Heart left ventricle (tissue), 16 donors: ENCODE results near the gene BTN2A1. TPM values are rescaled to one million over a fixed set of nuclear protein-coding genes. Genes with fewer than 3 reads are reported as not detected.

Experiments used
- ATAC-seq, 4 donors: fragments of 200-7000 bp; cut with Tn5 transposase; one replicate each; pipeline ENCODE4 v1.9.1; 2020 to 2022; ENCODE audit warnings: moderate library complexity in 4 of 4, mild to moderate bottlenecking in 3 of 4, moderate number of reproducible peaks in 1 of 4
- DNase-seq, 5 donors: peaks; one replicate each; pipeline ENCODE4 v3.0.0-alpha.2; 2020
- H3K27ac ChIP-seq, 12 donors: fragments of 200-600 bp; sonication (generic) in 4 of 12; one replicate each; pipeline versions ENCODE4 v1.5.0 to v1.8.0; 2016 to 2022; ENCODE audit warnings: mild to moderate bottlenecking in 2 of 12
- H3K27me3 ChIP-seq, 9 donors: fragments of 200-600 bp; sonication (generic) in 2 of 9; one replicate each; pipeline versions ENCODE4 v1.5.1 to v1.8.0; 2016 to 2022; ENCODE audit warnings: mild to moderate bottlenecking in 3 of 9
- H3K36me3 ChIP-seq, 9 donors: fragments of 200-600 bp; sonication (generic) in 2 of 9; one replicate each; pipeline versions ENCODE4 v1.5.0 to v1.8.0; 2018 to 2022; ENCODE audit warnings: mild to moderate bottlenecking in 2 of 9
- H3K4me1 ChIP-seq, 12 donors: fragments of 200-600 bp; sonication (generic) in 4 of 12; one replicate each; pipeline versions ENCODE4 v1.5.0 to v1.8.0; 2016 to 2022; ENCODE audit warnings: mild to moderate bottlenecking in 3 of 12
- H3K4me3 ChIP-seq, 12 donors: fragments of 200-600 bp; sonication (generic) in 4 of 12; one replicate each; pipeline versions ENCODE4 v1.5.0 to v1.8.0; 2017 to 2022; ENCODE audit warnings: mild to moderate bottlenecking in 9 of 12, moderate library complexity in 4 of 12
- H3K9me3 ChIP-seq, 12 donors: fragments of 200-600 bp; sonication (generic) in 4 of 12; one replicate each; pipeline versions ENCODE4 v1.5.0 to v1.8.0; 2016 to 2022; ENCODE audit warnings: mild to moderate bottlenecking in 1 of 12
- POLR2A ChIP-seq, 2 donors: fragments of 450-650 bp; IDR thresholded peaks; one replicate each; pipeline ENCODE4 v1.6.1; 2017; ENCODE audit warnings: antibody characterized with exemption in 2 of 2, mild to moderate bottlenecking in 2 of 2, moderate library complexity in 2 of 2
- WGBS, 4 donors: extraction: QIAGEN DNeasy Blood & Tissue Kit in 2 of 4; methylation state at CpG; one replicate each; pipeline versions ENCODE4 v1.1.5 to v1.1.7; 2013 to 2018; 5-methylcytosine and 5-hydroxymethylcytosine counted together
- intact Hi-C, 10 donors: fragments of 100-400 bp; cut with DNase I; formaldehyde crosslinking; loops; one replicate each; pipeline versions ENCODE4 v1.11.1 to v1.14.2; 2022
- polyA plus RNA-seq, 2 donors: library from polyadenylated mRNA; stranded (reverse); fragments of 200-250 nt; gene quantifications; one replicate each; pipeline ENCODE4 v1.2.3, GENCODE V29; 2013
- total RNA-seq, 9 donors: library from RNA; depleted of rRNA in 2 of 9; stranded (reverse); fragments of >200 nt in 2 of 9; fragmentation: NEBNext Ultra II Directional in 3 of 9; extraction: Animal tissue kit (Norgen Biotek cat#: 25700) in 3 of 9; gene quantifications; one replicate each; pipeline versions ENCODE4 v1.1.0 to v1.2.4, GENCODE V29; 2016 to 2023
- TF ChIP-seq, protein P1 (sequence below), 12 donors: fragments of 200-600 bp; sonication (generic) in 4 of 12; IDR thresholded peaks; one replicate each; pipeline versions ENCODE4 v1.5.0 to v1.8.0; 2018 to 2022; ENCODE audit warnings: antibody characterized with exemption in 12 of 12, mild to moderate bottlenecking in 5 of 12
- donor health status: ischemic (EF 13 %, LVEDD 7.1; RV severe dilation, severe dysfunction).
- donor health status: healthy with polysubstance abuse.
- donor health status: DM: no; HTN: yes; CAD: no.
- donor health status: DM: no; HTN: no; CAD: no.
- donor health status: ischemic (EF 25% LVEDD 6.9; RV normal size, moderate dysfunction).
- donor health status: ischemic (EF 25% LVEDD 5.7; RV mildly dilated, moderate dysfunction).
- donor health status: healthy.
- donor health status: DM: yes; HTN: yes; CAD: no.
- donor health status: ischemic (EF 35%, LVEDD 5.7; RV mildly dilated, moderate dysfunction).
- donor health status: nonischemic (EF 11% LVEDD 7.7; RV severe dilation, severe dysfunction).
- donor health status: DM: yes; HTN: yes; CAD: no.
- donor health status: PGD.
- donor health status: ischemic (EF 29% LVEDD 5.4; RV normal size, mild dysfunction).
- donor health status: nonischemic (EF 23%, LVEDD 6.1; RV moderate dilation, normal function).

The BTN2A1 gene
- total and polyA plus RNA-seq, 11 donors: 6.6 to 26.7 (median 14.8) TPM

DNA sequence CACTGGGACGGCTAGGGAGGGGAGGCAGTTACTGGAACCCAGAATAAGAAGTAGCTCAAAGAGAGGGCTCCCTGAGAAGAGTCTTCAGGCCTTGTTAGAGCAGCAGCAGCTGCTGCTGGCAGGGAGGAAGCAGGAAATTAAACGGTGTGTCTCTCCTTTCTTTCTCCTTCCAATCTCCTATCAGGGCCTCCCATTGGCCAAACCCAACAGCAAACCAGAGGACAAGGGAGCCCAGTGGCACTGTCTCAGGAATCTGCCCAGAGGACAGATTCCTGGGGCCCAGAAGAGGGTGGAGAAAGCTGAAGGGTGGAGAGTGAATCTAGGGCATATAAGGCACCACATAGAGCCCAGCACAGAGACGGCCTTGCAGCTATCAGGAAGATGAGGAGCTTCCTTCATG is 45.5 kb upstream of the BTN2A1 start:
- TF ChIP-seq POLR2A (IDR thresholded peaks at IDR 0.05): no peak
- TF ChIP-seq, protein P1, sequence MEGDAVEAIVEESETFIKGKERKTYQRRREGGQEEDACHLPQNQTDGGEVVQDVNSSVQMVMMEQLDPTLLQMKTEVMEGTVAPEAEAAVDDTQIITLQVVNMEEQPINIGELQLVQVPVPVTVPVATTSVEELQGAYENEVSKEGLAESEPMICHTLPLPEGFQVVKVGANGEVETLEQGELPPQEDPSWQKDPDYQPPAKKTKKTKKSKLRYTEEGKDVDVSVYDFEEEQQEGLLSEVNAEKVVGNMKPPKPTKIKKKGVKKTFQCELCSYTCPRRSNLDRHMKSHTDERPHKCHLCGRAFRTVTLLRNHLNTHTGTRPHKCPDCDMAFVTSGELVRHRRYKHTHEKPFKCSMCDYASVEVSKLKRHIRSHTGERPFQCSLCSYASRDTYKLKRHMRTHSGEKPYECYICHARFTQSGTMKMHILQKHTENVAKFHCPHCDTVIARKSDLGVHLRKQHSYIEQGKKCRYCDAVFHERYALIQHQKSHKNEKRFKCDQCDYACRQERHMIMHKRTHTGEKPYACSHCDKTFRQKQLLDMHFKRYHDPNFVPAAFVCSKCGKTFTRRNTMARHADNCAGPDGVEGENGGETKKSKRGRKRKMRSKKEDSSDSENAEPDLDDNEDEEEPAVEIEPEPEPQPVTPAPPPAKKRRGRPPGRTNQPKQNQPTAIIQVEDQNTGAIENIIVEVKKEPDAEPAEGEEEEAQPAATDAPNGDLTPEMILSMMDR (IDR thresholded peaks at IDR 0.05): no peak
- Histone ChIP-seq H3K27ac (no peak overlapping the region), H3K4me1 (no peaks in the 10 kb centered on the region), H3K36me3 (peaks cover 0 to 69% (median 45%) of the 10 kb centered on the region in 9 donors), H3K9me3 (peaks cover 0 to 8% (median 0%) of the 10 kb centered on the region in 12 donors), H3K27me3 (no peaks in the 10 kb centered on the region), H3K4me3 (no peak overlapping the region)
- intact Hi-C loops: no loop called here
- DNase-seq (no peak), ATAC-seq (no peak)
- 62 to 74% (median 70%) methylated on average over 3 of the region's 3 CpGs for WGBS, 4 donors

- DNase-seq (no peak), ATAC-seq (peak in 2 of 4 donors; percentile 39 to 67)
- WGBS, 4 donors: 61 to 84% (median 77%) methylated on average over 4 of the region's 4 CpGs
- Histone ChIP-seq H3K4me3 (no peak overlapping the region), H3K36me3 (peaks cover 0 to 61% (median 38%) of the 10 kb centered on the region in 9 donors), H3K27me3 (no peaks in the 10 kb centered on the region), H3K9me3 (peaks cover 0 to 8% (median 0%) of the 10 kb centered on the region in 12 donors), H3K4me1 (no peaks in the 10 kb centered on the region), H3K27ac (no peak overlapping the region)
- no peak for TF ChIP-seq POLR2A (IDR thresholded peaks at IDR 0.05)
- TF ChIP-seq, protein P1 (IDR thresholded peaks at IDR 0.05): no peak
- intact Hi-C loops: no loop called here
Measured at GRCh38 chr6:26412954-26413353, 44.8 kb upstream of the BTN2A1 start.

- no peaks in the 10 kb centered on the region for H3K27me3 ChIP-seq
- no peak overlapping the region for H3K27ac ChIP-seq
- 89 to 94% (median 90%) methylated on average over 3 of the region's 3 CpGs for WGBS, 4 donors
- no peaks in the 10 kb centered on the region for H3K4me1 ChIP-seq
- peaks cover 0 to 48% (median 25%) of the 10 kb centered on the region in 9 donors for H3K36me3 ChIP-seq
- no peak overlapping the region for H3K4me3 ChIP-seq
- H3K9me3 ChIP-seq: peaks cover 0 to 8% (median 0%) of the 10 kb centered on the region in 12 donors
- no peak for DNase-seq
- no peak for ATAC-seq
- no peak for TF ChIP-seq POLR2A (IDR thresholded peaks at IDR 0.05)
- TF ChIP-seq, protein P1 (IDR thresholded peaks at IDR 0.05): no peak
- intact Hi-C loops: no loop called here
Measured at GRCh38 chr6:26414281-26414680, 43.5 kb upstream of the BTN2A1 start.

DNA sequence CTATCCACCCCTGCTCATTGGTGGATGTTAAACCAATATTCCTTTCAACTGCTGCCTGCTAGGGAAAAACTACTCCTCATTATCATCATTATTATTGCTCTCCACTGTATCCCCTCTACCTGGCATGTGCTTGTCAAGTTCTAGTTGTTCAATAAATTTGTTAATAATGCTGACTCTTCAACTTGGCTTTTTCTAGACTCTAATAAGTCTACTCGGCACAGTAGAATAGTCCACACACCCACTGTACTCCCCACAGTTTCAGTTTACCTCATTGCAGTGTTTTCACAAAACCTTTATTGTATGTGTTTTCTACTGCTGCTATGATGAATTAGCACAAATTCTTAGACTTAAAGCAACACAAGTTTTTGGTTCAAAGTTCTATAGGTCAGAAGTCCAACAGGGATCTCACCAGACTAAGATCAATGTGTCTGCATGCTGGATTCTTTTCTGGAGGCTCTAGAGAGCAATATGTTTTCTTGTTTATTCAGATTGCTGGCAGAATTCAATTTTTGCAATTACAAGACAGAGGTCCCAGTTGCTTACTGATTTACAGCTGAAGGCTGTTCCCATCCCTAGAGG is 42.6 kb upstream of the BTN2A1 start:
- H3K27ac ChIP-seq: no peak overlapping the region
- no peaks in the 10 kb centered on the region for H3K27me3 ChIP-seq
- no peak overlapping the region for H3K4me3 ChIP-seq
- H3K36me3 ChIP-seq: peaks cover 0 to 40% (median 17%) of the 10 kb centered on the region in 9 donors
- intact Hi-C loops: no loop called here
- peaks cover 0 to 8% (median 0%) of the 10 kb centered on the region in 12 donors for H3K9me3 ChIP-seq
- ATAC-seq (no peak), DNase-seq (no peak)
- WGBS, 4 donors: 84 to 93% (median 92%) methylated on average over 1 of the region's 1 CpG
- peaks cover 0 to 1% (median 0%) of the 10 kb centered on the region in 12 donors for H3K4me1 ChIP-seq
- TF ChIP-seq, protein P1 (IDR thresholded peaks at IDR 0.05): no peak
- TF ChIP-seq POLR2A (IDR thresholded peaks at IDR 0.05): no peak
